GM12874 (cell line): ENCODE results near the gene ACTN4.

Experiments
- CTCF ChIP-seq: IDR thresholded peaks from 2 replicates; pipeline ENCODE4 v1.5.1; 2011; ENCODE audit warnings: low read depth, mild to moderate bottlenecking, control low read depth, low read length, moderate library complexity; ENCODE audit not compliant: insufficient read depth

Gene ACTN4

GRCh38 chr19:38709671-38710415 lies 62.4 kb downstream of the ACTN4 start:
- no peak for TF ChIP-seq CTCF

- TF ChIP-seq CTCF = no peak
Measured at GRCh38 chr19:38710416-38710702, 62.9 kb downstream of the ACTN4 start.

- no peak for TF ChIP-seq CTCF
Measured at GRCh38 chr19:38710928-38711725, 63.7 kb downstream of the ACTN4 start.

- no peak for TF ChIP-seq CTCF
Measured at GRCh38 chr19:38711726-38712153, 64.3 kb downstream of the ACTN4 start.

GRCh38 chr19:38712161-38712748 lies 64.8 kb downstream of the ACTN4 start:
- TF ChIP-seq CTCF = no peak

GRCh38 chr19:38713227-38713649 lies 65.8 kb downstream of the ACTN4 start:
- no peak for TF ChIP-seq CTCF

GRCh38 chr19:38713865-38714264 lies 66.4 kb downstream of the ACTN4 start:
- no peak for TF ChIP-seq CTCF
